OCI-LY7 (cell line): ENCODE results near the gene GALM. TPM values are rescaled to one million over a fixed set of nuclear protein-coding genes. Genes with fewer than 3 reads are reported as not detected.

Experiments used
- BruUV-seq: library from RNA; stranded (reverse); fragments of 400-500 nt; replicated peaks from 2 replicates; lab custom pipeline; 2021; lab: Mats Ljungman, UMichigan
- CTCF ChIA-PET: fragments of 300-600 bp; sonication (Branson Sonifier 250); formaldehyde crosslinking; loops from one replicate; lab custom pipeline; 2022; ENCODE audit warnings: antibody characterized with exemption; ENCODE audit not compliant: unreplicated experiment; lab: Charles Lee
- POLR2A ChIA-PET: fragments of 300-600 bp; sonication (Branson Sonifier 250); formaldehyde crosslinking; loops from one replicate; lab custom pipeline; 2022; ENCODE audit warnings: antibody characterized with exemption; lab: Charles Lee
- DNase-seq: peaks from one replicate; pipeline ENCODE4 v3.0.0-alpha.2; 2015; ENCODE audit warnings: low spot score
- H2AFZ ChIP-seq: fragments of 200-600 bp; sonication (generic), shearing (Covaris generic); 2 replicates; pipeline ENCODE4 v1.6.1; 2014; ENCODE audit warnings: mild to moderate bottlenecking, antibody characterized with exemption, low read length, moderate library complexity
- H3K27ac ChIP-seq: fragments of 200-600 bp; sonication (generic); 2 replicates; pipeline ENCODE4 v1.5.1; 2014; ENCODE audit warnings: mixed run types, low read depth, mild to moderate bottlenecking, moderate library complexity, low read length, inconsistent platforms; ENCODE audit not compliant: poor library complexity, severe bottlenecking
- H3K36me3 ChIP-seq: fragments of 200-600 bp; sonication (generic); 2 replicates; pipeline ENCODE4 v1.6.1; 2014; ENCODE audit warnings: mild to moderate bottlenecking, antibody characterized with exemption, low read length, moderate library complexity, mixed read lengths; ENCODE audit not compliant: insufficient read depth
- H3K4me1 ChIP-seq: fragments of 200-600 bp; sonication (generic); 2 replicates; pipeline ENCODE4 v1.5.1; 2014; ENCODE audit warnings: mild to moderate bottlenecking, low read length; ENCODE audit not compliant: insufficient read depth, poor library complexity, severe bottlenecking
- H3K4me2 ChIP-seq: fragments of 200-600 bp; sonication (generic); 2 replicates; pipeline ENCODE4 v1.6.1; 2014; ENCODE audit warnings: mild to moderate bottlenecking, low read length
- H3K4me3 ChIP-seq: fragments of 200-600 bp; sonication (generic); 2 replicates; pipeline ENCODE4 v1.5.1; 2014; ENCODE audit warnings: mild to moderate bottlenecking, low read depth, low read length; ENCODE audit not compliant: poor library complexity, severe bottlenecking
- H3K79me2 ChIP-seq: fragments of 200-600 bp; sonication (generic); 2 replicates; pipeline ENCODE4 v1.6.1; 2016; ENCODE audit warnings: low read depth, mild to moderate bottlenecking, low read length, moderate library complexity, mixed read lengths; ENCODE audit not compliant: insufficient read depth
- H3K9me2 ChIP-seq: fragments of 200-600 bp; sonication (generic); 2 replicates; pipeline ENCODE4 v1.6.1; 2016; ENCODE audit warnings: mild to moderate bottlenecking, low read length, mixed read lengths; ENCODE audit not compliant: insufficient read depth
- H3K9me3 ChIP-seq: fragments of 200-600 bp; sonication (generic); 2 replicates; pipeline ENCODE4 v1.6.1; 2014; ENCODE audit warnings: mild to moderate bottlenecking, mixed run types, low read length, mixed read lengths
- H4K20me1 ChIP-seq: fragments of 200-600 bp; sonication (generic); 2 replicates; pipeline ENCODE4 v1.6.1; 2014; ENCODE audit warnings: mild to moderate bottlenecking, antibody characterized with exemption, low read length, moderate library complexity, mixed read lengths; ENCODE audit not compliant: insufficient read depth
- CTCF ChIP-seq: fragments of 200-600 bp; sonication (generic); conservative IDR thresholded peaks from 2 replicates; pipeline ENCODE4 v1.5.1; 2014; ENCODE audit warnings: mild to moderate bottlenecking, antibody characterized with exemption, low read length, moderate library complexity, mixed read lengths
- EZH2phosphoT487 ChIP-seq: fragments of 200-600 bp; sonication (generic); IDR thresholded peaks from 2 replicates; pipeline ENCODE4 v1.6.1; 2018; ENCODE audit warnings: low read depth, borderline replicate concordance, mild to moderate bottlenecking, mixed run types, antibody characterized with exemption, low read length, moderate library complexity, mixed read lengths
- intact Hi-C: fragments of 100-400 bp; cut with micrococcal nuclease; formaldehyde crosslinking; loops from one replicate; pipeline ENCODE4 v1.10.0; 2022; ENCODE audit not compliant: unreplicated experiment
- total RNA-seq, 2 experiments: library from RNA; depleted of rRNA in 1 of 2; stranded (reverse); fragments of >200 nt in 1 of 2; shearing (Covaris generic) in 1 of 2; gene quantifications; 2 replicates each; pipeline ENCODE4 v1.2.3, GENCODE V29; 2014 to 2022

Gene GALM
- total RNA-seq, 2 experiments from 2014 or later: 5.5 to 10.8 TPM

GRCh38 chr2:38783586-38783985 lies 117.7 kb downstream of the GALM start:
- ChIA-PET CTCF (no interaction called here), POLR2A (interaction anchor here (0.6 to 0.7 kb wide), 3 partner anchors 15 to 857 kb away, joined by 3 to 6 read pairs (median 5); no protein-coding TSS in a partner anchor)
- no peaks in the 10 kb centered on the region for H4K20me1 ChIP-seq
- peaks cover 8% of the 10 kb centered on the region; the same call in 1 of the 2 replicates for H3K79me2 ChIP-seq
- H3K4me3 ChIP-seq: no peak overlapping the region
- no peak overlapping the region for H2AFZ ChIP-seq
- DNase-seq: no peak
- no peak overlapping the region for H3K27ac ChIP-seq
- peaks cover 25% of the 10 kb centered on the region for H3K36me3 ChIP-seq
- H3K9me3 ChIP-seq: no peaks in the 10 kb centered on the region
- peaks cover 7% of the 10 kb centered on the region for H3K4me1 ChIP-seq
- H3K4me2 ChIP-seq: no peak overlapping the region
- no peaks in the 10 kb centered on the region for H3K9me2 ChIP-seq
- TF ChIP-seq EZH2phosphoT487: no peak
- TF ChIP-seq CTCF: no peak
- intact Hi-C loops: no loop called here
- BruUV-seq: no TSS peak

Other genes starting within 250 kb of the GALM start
- gene HNRNPLL, start 63.2 kb upstream of the GALM start, total RNA-seq (2014; rRNA removed; shearing (Covaris generic)): 7.2 and 7.6 TPM in 2 replicates
- 47.2 and 47.9 TPM in 2 replicates for gene HNRNPLL, start 63.2 kb upstream of the GALM start, total RNA-seq (2022)
- gene SRSF7, start 85.2 kb downstream of the GALM start, total RNA-seq (2014; rRNA removed; shearing (Covaris generic)): 316 and 337 TPM in 2 replicates
- 278 and 320 TPM in 2 replicates for gene SRSF7, start 85.2 kb downstream of the GALM start, total RNA-seq (2022)
- 11.7 and 16.5 TPM in 2 replicates for gene GEMIN6, start 112.1 kb downstream of the GALM start, total RNA-seq (2014; rRNA removed; shearing (Covaris generic))
- gene GEMIN6, start 112.1 kb downstream of the GALM start, total RNA-seq (2022): 26.0 and 26.6 TPM in 2 replicates
- 14.6 and 14.7 TPM in 2 replicates for gene DHX57, start 209.8 kb downstream of the GALM start, total RNA-seq (2014; rRNA removed; shearing (Covaris generic))
- gene DHX57, start 209.8 kb downstream of the GALM start, total RNA-seq (2022): 15.1 and 17.7 TPM in 2 replicates
- gene MORN2, start 209.9 kb downstream of the GALM start, total RNA-seq (2014; rRNA removed; shearing (Covaris generic)): 7.2 and 7.8 TPM in 2 replicates
- gene MORN2, start 209.9 kb downstream of the GALM start, total RNA-seq (2022): 4.4 and 8.1 TPM in 2 replicates
- gene ARHGEF33, start 223.8 kb downstream of the GALM start, total RNA-seq (2014; rRNA removed; shearing (Covaris generic)): 0.38 TPM in 1 of 2 replicates, not detected in the other
- gene ARHGEF33, start 223.8 kb downstream of the GALM start, total RNA-seq (2022): not detected in 2 replicates